GM18951 (cell line): ENCODE measurements around the gene ARFGAP1.

Experiments used
- POLR2A ChIP-seq: IDR thresholded peaks from 4 replicates; pipeline ENCODE4 v1.6.1; 2011; ENCODE audit warnings: mild to moderate bottlenecking; ENCODE audit not compliant: insufficient read length, insufficient read depth; ENCODE audit errors: extremely low read depth
- in situ Hi-C: fragments of 300-500 bp; cut with MboI; formaldehyde crosslinking; loops from one replicate; pipeline ENCODE4 v1.12.0; 2022; ENCODE audit warnings: low sequenced_read_pairs, mixed read lengths, inconsistent platforms; ENCODE audit not compliant: unreplicated experiment

ARFGAP1 gene

DNA sequence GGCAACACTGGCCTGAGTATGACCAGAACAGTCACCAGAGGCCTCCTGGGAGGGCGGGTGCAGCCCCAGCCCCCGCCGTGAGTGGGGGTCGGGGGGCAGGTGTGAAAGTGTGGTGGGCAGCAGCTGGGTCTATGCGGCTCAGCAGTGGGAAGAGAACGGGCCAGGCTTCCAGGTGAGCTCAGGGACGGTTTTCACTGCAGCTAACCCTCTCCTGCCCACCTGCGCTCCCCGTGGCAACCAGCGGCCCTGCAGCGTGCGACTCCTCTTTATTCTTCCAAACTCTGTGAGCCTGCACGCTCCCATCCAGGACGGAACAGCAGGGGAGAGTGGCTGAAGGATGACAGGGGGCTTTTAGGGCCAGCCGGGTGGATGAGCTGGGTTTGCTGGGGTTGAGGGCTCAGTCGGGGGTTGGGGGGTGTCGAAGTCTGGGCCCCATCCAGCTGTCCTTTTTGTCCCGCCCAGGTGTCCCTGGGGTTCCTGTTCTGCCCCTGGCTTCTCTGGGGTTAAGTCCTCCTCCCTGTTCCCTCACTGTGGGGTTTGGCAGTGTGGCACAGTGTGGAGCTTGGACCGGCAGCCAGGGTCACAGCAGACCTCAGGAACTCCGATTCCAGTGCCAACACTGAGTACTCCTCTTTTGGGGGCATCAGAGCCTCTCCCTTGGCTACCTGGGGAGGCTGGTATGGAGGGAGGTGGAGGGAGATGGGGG is 37.8 kb upstream of the ARFGAP1 start:
- in situ Hi-C loops, result no loop called here

DNA sequence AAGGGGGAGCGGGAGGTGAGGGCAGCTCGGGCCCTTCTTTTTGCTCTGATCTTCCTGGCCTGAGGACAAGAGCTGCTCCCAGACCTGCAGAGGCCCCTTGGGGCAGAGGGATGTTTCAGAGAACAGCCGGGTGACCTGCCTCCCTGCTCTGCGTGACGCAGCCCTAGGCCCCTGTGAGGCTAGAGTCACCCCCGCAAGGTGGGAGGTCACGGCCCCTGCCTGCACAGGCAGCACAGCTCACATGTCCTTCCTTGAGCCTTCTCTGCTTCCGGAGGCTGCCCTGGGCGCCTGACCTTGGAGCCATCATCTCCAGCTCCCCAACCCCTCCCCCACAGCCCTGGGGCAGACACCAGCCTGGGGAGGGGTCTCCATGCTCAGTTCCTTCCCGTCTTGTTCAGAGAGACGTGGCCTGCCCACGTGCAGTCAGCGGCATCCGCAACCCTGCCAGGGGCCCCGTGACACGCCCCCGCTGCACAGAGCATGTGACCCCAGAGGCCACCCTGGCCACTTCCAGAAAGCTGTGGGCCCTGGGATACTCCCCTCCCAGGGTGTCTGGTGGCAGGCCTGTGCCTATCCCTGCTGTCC is 37.1 kb upstream of the ARFGAP1 start, which contains the start of gene BIRC7:
Gene BIRC7, plus strand, starts transcription at position 507 of the 585 bp plus-strand sequence. CDS start 192 bp downstream, outside the sequence.
- in situ Hi-C loops, result no loop called here
- no peak for TF ChIP-seq POLR2A

More for the DNA sequence above, 37.8 kb upstream of the ARFGAP1 start:
- no peak for TF ChIP-seq POLR2A

DNA sequence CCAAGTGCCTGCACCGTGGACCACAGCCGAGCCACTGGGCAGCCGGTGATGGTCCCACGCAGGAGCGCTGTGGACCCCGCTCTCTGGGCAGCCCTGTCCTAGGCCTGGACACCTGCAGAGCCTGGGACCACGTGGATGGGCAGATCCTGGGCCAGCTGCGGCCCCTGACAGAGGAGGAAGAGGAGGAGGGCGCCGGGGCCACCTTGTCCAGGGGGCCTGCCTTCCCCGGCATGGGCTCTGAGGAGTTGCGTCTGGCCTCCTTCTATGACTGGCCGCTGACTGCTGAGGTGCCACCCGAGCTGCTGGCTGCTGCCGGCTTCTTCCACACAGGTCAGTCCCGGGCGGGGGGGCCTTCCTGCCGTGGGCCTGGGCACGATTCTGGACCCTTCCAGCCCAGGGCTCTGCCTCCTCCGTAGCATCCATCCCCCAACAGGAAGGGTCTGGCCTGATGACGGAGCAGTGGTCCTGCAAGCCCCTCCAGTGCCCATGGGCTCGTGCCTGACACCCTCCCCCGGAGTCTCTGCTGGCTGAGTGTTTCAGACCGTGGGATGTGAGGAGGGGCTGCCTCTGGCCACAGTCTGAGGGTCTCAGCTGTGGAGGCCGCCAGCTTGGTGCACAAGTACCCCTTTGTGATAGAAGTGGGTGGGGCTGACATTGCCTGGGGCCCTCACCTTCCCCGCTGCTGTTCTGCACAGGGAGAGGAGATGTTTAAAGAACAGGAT is 36.3 kb upstream of the ARFGAP1 start:
- in situ Hi-C loops, result no loop called here
- TF ChIP-seq POLR2A, result no peak

DNA sequence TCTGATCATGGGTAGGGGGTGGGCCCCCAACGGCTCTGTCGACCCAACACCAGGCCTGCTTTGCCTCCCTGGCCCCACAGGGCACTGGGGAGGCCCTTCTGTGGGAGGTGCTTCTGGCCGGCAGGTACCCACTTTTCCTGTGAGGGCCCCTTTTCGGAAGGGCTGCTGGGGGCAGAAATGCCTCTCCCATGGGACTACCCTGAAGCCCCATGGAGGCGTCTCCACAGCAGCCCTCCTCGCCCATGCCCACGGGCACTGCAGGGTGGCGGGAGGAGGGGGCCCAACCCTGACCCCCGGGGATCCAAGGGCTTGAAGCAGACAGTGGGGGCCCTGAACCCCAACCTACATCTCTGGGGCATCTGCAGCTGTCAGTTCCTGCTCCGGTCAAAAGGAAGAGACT is 34.6 kb upstream of the ARFGAP1 start:
- in situ Hi-C loops, result no loop called here
- no peak for TF ChIP-seq POLR2A

GRCh38 chr20:63238514-63239125 is 34.0 kb upstream of the ARFGAP1 start:
- no peak for TF ChIP-seq POLR2A
- in situ Hi-C loops, result no loop called here

DNA sequence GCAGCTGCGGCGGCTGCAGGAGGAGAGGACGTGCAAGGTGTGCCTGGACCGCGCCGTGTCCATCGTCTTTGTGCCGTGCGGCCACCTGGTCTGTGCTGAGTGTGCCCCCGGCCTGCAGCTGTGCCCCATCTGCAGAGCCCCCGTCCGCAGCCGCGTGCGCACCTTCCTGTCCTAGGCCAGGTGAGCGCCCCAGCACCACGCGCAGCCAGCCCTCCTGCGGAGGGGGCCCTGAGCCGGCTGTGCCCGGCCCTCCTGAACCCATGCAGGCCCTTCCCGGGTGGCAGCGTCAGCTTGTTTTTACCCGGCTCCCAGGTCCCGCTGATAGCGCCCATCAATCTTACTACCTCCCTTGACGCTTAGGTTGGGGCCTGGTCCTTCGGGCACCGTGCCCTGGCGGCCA is 33.2 kb upstream of the ARFGAP1 start:
- TF ChIP-seq POLR2A, result no peak
- in situ Hi-C loops, result no loop called here

DNA sequence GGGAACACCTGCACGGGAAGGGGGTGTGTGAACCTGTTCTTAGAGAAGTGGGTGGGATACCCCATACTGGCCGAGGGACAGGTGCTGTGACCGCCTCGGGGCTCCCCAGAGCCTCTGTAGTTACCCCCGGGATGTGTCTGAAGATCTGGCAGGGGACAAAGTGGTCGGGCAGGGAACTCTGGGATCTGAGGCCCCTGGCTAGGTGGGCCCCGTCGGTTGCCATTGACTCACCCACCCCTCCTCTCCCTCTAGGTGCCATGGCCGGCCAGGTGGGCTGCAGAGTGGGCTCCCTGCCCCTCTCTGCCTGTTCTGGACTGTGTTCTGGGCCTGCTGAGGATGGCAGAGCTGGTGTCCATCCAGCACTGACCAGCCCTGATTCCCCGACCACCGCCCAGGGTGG is 32.6 kb upstream of the ARFGAP1 start:
- in situ Hi-C loops, result no loop called here
- no peak for TF ChIP-seq POLR2A

GRCh38 chr20:63241272-63241671 is 31.3 kb upstream of the ARFGAP1 start:
- in situ Hi-C loops, result no loop called here
- TF ChIP-seq POLR2A, result no peak

DNA sequence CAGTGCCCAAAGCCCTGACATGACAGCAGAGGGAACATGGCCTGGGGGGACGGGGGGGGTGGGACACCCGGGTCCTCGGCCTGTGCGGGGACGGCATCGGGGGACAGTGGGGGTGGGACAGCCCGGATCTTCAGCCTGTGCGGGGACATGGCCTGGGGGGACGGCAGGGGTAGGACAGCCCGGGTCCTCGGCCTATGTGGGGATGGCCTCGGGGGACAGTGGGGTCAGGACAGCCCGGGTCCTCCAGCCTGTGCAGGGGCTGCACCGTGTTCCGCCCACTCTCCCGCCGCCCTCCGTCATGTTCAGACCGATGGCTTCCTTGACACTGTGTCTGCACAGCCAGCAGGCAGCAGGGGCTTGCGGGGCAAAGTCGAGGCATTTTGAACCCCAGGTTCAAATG is 29.9 kb upstream of the ARFGAP1 start:
- no peak for TF ChIP-seq POLR2A
- in situ Hi-C loops, result no loop called here

DNA sequence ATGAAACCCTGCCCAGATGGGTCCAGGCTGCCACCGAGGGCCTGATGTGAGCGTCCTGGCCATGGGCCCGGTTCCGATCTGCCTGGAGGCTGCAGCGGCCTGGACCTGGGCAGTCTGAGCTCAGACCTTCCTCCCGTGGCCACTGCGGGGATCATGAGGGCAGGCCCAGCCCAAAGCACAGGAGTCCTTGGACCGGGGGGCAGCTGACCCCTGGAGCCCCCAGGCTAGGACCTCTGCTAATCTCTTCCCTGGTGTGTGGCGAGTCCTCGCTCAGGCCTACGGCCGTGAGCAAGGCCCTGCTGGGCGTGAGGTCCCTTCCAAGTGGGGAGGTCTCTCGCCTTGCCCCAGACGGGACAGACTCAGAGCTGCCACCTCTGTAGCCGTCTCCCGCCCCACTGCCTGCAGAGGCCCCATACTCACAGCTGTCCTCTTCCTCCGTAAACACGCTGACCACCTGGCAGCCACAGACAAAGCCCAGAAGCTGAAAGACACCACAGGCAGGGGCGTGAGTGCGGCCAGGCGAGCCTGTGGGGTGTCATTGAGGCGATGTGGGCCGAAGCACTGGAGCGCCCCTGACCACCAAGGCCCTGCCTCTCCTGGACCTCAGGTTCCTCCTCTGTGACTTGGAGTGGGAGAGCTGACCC is 28.9 kb upstream of the ARFGAP1 start:
- no peak for TF ChIP-seq POLR2A
- in situ Hi-C loops, result no loop called here

- in situ Hi-C loops, result no loop called here
- no peak for TF ChIP-seq POLR2A
Observed at GRCh38 chr20:63244468-63244867, 28.1 kb upstream of the ARFGAP1 start.

DNA sequence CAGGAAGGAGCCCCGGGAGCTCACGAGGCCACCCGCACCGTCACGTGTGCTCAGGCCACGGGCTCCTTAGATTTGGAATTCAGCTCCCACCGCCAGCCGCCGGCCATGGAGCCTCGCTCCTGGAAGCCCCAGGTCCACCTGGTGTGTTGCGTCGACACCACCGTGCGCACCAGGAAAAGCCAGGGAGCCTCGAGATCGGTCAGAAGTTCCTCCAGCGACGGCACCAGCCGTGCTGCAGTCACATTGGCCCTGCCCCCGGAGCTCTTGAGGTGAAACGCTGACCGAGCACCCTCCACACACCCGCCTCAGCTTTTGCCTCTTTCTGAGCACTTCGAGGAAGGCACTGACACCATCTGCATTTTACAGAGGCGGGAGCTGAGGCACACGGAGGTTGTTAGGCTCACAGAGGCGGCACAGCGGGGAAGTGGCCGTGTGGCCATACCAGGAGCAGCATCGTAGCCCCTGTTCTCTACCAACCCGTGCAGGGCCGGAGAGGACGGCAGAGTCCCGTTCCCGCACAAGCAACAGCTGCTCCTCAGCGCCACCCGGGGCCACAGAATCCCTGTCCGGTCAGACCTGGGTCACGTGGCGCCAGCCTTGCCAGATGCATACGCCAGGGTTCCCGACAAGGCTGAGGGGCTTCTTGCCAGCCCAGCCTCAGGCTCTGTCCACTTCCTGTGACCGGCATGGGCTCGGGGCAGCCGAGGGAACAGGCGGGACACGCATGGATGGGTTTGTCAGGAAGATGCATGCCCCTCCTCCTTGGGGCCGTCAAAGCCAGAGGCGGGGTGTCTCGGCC is 25.9 kb upstream of the ARFGAP1 start:
- TF ChIP-seq POLR2A, result no peak
- in situ Hi-C loops, result no loop called here
